WTC11 (cell line): ENCODE results near the gene TANGO2. TPM values are rescaled to one million over a fixed set of nuclear protein-coding genes. Genes with fewer than 3 reads are reported as not detected.

Experiments
- ATAC-seq: fragments of 200-7000 bp; cut with Tn5 transposase; 2 replicates; pipeline ENCODE4 v1.10.0; 2021; ENCODE audit warnings: mild to moderate bottlenecking, moderate library complexity
- CTCF ChIA-PET: fragments of 300-600 bp; sonication (Branson Sonifier 250); formaldehyde crosslinking; loops from one replicate; lab custom pipeline; 2021; ENCODE audit warnings: antibody characterized with exemption; lab: Charles Lee
- POLR2A ChIA-PET: fragments of 350-600 bp; sonication (Branson Sonifier 250); formaldehyde crosslinking; loops from one replicate; lab custom pipeline; 2021; ENCODE audit warnings: antibody characterized with exemption; lab: Charles Lee
- DNase-seq: peaks from one replicate; pipeline ENCODE4 v3.0.0; 2021; ENCODE audit warnings: low spot score
- H3K27ac Mint-ChIP-seq: 2 replicates; pipeline ENCODE4 v1.8.0; 2021; ENCODE audit warnings: mixed read lengths
- H3K27me3 Mint-ChIP-seq: 2 replicates; pipeline ENCODE4 v1.8.0; 2021; ENCODE audit warnings: low read depth, mild to moderate bottlenecking, moderate library complexity, mixed read lengths
- H3K36me3 Mint-ChIP-seq: 2 replicates; pipeline ENCODE4 v1.8.0; 2021; ENCODE audit warnings: mixed read lengths
- H3K4me1 Mint-ChIP-seq: 2 replicates; pipeline ENCODE4 v1.8.0; 2022; ENCODE audit warnings: mixed read lengths
- H3K4me3 Mint-ChIP-seq: 2 replicates; pipeline ENCODE4 v1.8.0; 2021; ENCODE audit warnings: mild to moderate bottlenecking, moderate library complexity, mixed read lengths
- H3K9me3 Mint-ChIP-seq: 2 replicates; pipeline ENCODE4 v1.8.0; 2021; ENCODE audit warnings: mixed read lengths
- ESRRA ChIP-seq: sonication (generic); formaldehyde crosslinking; IDR thresholded peaks from 2 replicates; pipeline ENCODE4 v1.8.1; 2022; ENCODE audit warnings: mild to moderate bottlenecking, missing genetic modification reagents, borderline replicate concordance
- GTF2I ChIP-seq: fragments of 250-450 bp; sonication (Bioruptor Pico); conservative IDR thresholded peaks from 2 replicates; pipeline ENCODE4 v1.4.0; 2021; ENCODE audit warnings: mild to moderate bottlenecking
- JUN ChIP-seq: sonication (generic); formaldehyde crosslinking; IDR thresholded peaks from 2 replicates; pipeline ENCODE4 v1.8.0; 2023; ENCODE audit warnings: mild to moderate bottlenecking, missing genetic modification reagents
- MXD4 ChIP-seq: fragments of 250-450 bp; sonication (Bioruptor Pico); IDR thresholded peaks from 2 replicates; pipeline ENCODE4 v1.8.0; 2021; ENCODE audit warnings: mild to moderate bottlenecking, moderate library complexity, borderline replicate concordance
- NFATC4 ChIP-seq: fragments of 250-450 bp; sonication (Bioruptor Pico); IDR thresholded peaks from 2 replicates; pipeline ENCODE4 v1.9.0; 2021; ENCODE audit warnings: mild to moderate bottlenecking
- NR1H2 ChIP-seq: sonication (generic); formaldehyde crosslinking; IDR thresholded peaks from 2 replicates; pipeline ENCODE4 v1.9.0; 2021; ENCODE audit warnings: mild to moderate bottlenecking, moderate library complexity, missing genetic modification reagents
- OVOL2 ChIP-seq: fragments of 250-450 bp; sonication (Bioruptor Pico); IDR thresholded peaks from 2 replicates; pipeline ENCODE4 v1.9.0; 2021; ENCODE audit warnings: mild to moderate bottlenecking, borderline replicate concordance
- PRRX2 ChIP-seq: fragments of 250-450 bp; sonication (Bioruptor Pico); IDR thresholded peaks from 2 replicates; pipeline ENCODE4 v1.8.0; 2021; ENCODE audit warnings: mild to moderate bottlenecking
- SOX15 ChIP-seq: fragments of 250-450 bp; sonication (Bioruptor Pico); IDR thresholded peaks from 2 replicates; pipeline ENCODE4 v1.9.0; 2021; ENCODE audit warnings: mild to moderate bottlenecking
- ZNF121 ChIP-seq: sonication (generic); formaldehyde crosslinking; IDR thresholded peaks from 2 replicates; pipeline ENCODE4 v1.8.0; 2023; ENCODE audit warnings: missing genetic modification reagents
- ZNF317 ChIP-seq: sonication (generic); formaldehyde crosslinking; IDR thresholded peaks from 2 replicates; pipeline ENCODE4 v1.8.1; 2023; ENCODE audit warnings: low read depth, mild to moderate bottlenecking, moderate library complexity, missing genetic modification reagents, borderline replicate concordance
- ZNF396 ChIP-seq: fragments of 250-450 bp; sonication (Bioruptor Pico); IDR thresholded peaks from 2 replicates; pipeline ENCODE4 v1.8.0; 2021; ENCODE audit warnings: mild to moderate bottlenecking, moderate library complexity, borderline replicate concordance
- total RNA-seq: library from RNA; stranded (reverse); gene quantifications from 3 replicates; pipeline ENCODE4 v1.2.3, GENCODE V29; 2021
- TF ChIP-seq, protein P1 (sequence below): sonication (generic); formaldehyde crosslinking; IDR thresholded peaks from 2 replicates; pipeline ENCODE4 v1.8.0; 2022; ENCODE audit warnings: mild to moderate bottlenecking, missing genetic modification reagents
- TF ChIP-seq, protein P2 (sequence below): sonication (generic); formaldehyde crosslinking; IDR thresholded peaks from 2 replicates; pipeline ENCODE4 v1.8.1; 2023; ENCODE audit warnings: mild to moderate bottlenecking, moderate library complexity, missing genetic modification reagents
- TF ChIP-seq, protein P3 (sequence below): fragments of 250-450 bp; sonication (Bioruptor Pico); IDR thresholded peaks from 2 replicates; pipeline ENCODE4 v2.1.2; 2022; ENCODE audit warnings: mild to moderate bottlenecking, moderate library complexity
- TF ChIP-seq, protein P4 (sequence below): sonication (generic); formaldehyde crosslinking; IDR thresholded peaks from 2 replicates; pipeline ENCODE4 v1.8.0; 2022; ENCODE audit warnings: mild to moderate bottlenecking, missing genetic modification reagents
- TF ChIP-seq, protein P5 (sequence below): fragments of 250-450 bp; sonication (Bioruptor Pico); IDR thresholded peaks from 2 replicates; pipeline ENCODE4 v1.9.0; 2021; ENCODE audit warnings: mild to moderate bottlenecking
- TF ChIP-seq, protein P6 (sequence below): sonication (generic); formaldehyde crosslinking; IDR thresholded peaks from 2 replicates; pipeline ENCODE4 v1.8.1; 2023; ENCODE audit warnings: mild to moderate bottlenecking, missing genetic modification reagents
- TF ChIP-seq, protein P7 (sequence below): sonication (generic); formaldehyde crosslinking; IDR thresholded peaks from 2 replicates; pipeline ENCODE4 v1.8.0; 2023; ENCODE audit warnings: mild to moderate bottlenecking, missing genetic modification reagents

TANGO2 gene
- total RNA-seq, 1 experiment from 2014 or later: 14.8 TPM

DNA sequence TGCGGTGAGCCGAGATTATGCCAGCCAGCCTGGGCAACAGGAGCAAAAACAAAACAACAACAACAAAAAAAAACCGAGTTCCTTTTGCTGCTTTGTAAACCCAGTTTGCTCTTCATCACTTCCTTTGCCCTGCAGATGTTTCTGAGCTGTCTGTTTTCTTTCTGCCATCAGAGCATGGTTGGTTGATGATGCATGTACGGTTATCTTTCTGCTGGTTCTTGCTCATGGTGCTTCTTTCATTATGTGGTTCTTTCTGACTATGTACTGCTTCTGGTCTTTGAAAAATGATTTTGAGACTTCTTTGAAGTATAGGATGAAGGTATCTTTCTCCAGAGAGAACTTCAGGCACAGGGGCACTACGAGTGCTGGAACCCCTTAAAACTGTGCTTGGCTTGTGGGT is 13.2 kb downstream of the TANGO2 start:
- CTCF ChIA-PET: interaction anchor here (1.6 kb wide), 1 partner anchor 21 kb away, joined by 4 read pairs; no protein-coding TSS in a partner anchor
- POLR2A ChIA-PET: no interaction called here
- TF ChIP-seq OVOL2 (CRISPR knock-in tag): no peak
- TF ChIP-seq, all 79 proteins: peak for 0
- Mint-ChIP-seq H3K27me3 (no peaks in the 10 kb centered on the region), H3K36me3 (no peaks in the 10 kb centered on the region), H3K9me3 (no peaks in the 10 kb centered on the region), H3K27ac (no peak overlapping the region; the same call in 1 of the 2 replicates), H3K4me3 (no peak overlapping the region), H3K4me1 (0 out of 2 replicates have a peak, but pooled peaks cover 4% of the 10 kb centered on the region)
- ATAC-seq (no peak), DNase-seq (no peak)

DNA sequence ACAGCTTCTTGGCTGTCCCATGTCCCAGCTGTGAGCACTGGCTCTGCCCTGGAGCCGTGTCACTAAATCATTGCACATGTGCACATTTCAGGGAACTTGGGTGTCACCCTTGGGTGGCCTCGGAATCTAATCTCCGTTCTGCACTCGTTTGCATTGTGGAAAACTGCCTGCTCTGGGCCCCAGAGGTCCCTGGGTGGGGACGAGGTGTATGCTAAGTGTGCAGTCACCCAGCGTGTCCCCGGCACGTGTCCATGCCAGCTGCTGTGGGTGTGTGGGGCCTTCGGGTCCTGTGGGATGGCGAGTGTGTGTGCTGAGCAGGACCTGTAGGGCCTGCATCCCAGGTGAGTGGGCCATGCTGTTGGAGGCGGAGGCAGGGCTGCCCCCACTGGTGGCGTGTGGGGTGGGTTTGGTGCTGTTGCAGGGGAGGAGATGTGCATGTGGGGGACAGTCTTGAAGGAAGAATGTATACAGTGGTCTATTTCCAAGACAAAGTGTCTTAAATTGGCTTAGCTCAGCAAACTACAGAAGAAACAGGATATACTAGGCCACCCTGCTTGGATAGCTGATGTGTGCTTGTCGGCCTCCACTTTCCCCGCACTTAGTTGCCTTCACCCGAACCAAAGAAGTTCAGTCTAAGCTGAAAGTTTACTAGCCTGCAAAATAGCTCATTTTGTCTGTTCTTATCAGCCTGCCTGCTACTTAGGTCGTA is 14.6 kb downstream of the TANGO2 start:
- no peak for ATAC-seq
- POLR2A ChIA-PET: no interaction called here
- DNase-seq: no peak
- H3K4me3 Mint-ChIP-seq: no peak overlapping the region
- TF ChIP-seq, protein P1, sequence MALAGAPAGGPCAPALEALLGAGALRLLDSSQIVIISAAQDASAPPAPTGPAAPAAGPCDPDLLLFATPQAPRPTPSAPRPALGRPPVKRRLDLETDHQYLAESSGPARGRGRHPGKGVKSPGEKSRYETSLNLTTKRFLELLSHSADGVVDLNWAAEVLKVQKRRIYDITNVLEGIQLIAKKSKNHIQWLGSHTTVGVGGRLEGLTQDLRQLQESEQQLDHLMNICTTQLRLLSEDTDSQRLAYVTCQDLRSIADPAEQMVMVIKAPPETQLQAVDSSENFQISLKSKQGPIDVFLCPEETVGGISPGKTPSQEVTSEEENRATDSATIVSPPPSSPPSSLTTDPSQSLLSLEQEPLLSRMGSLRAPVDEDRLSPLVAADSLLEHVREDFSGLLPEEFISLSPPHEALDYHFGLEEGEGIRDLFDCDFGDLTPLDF (CRISPR knock-in tag): no peak
- no peak for TF ChIP-seq NR1H2 (CRISPR knock-in tag)
- 0 out of 2 replicates have a peak, but pooled peaks cover 4% of the 10 kb centered on the region for H3K4me1 Mint-ChIP-seq
- no peaks in the 10 kb centered on the region for H3K36me3 Mint-ChIP-seq
- no peak overlapping the region for H3K27ac Mint-ChIP-seq
- CTCF ChIA-PET: interaction anchor here (0.6 to 0.7 kb wide), 3 partner anchors 22 to 73 kb away, joined by 3 to 5 read pairs (median 3); no protein-coding TSS in a partner anchor
- H3K9me3 Mint-ChIP-seq: no peaks in the 10 kb centered on the region
- no peaks in the 10 kb centered on the region for H3K27me3 Mint-ChIP-seq

DNA sequence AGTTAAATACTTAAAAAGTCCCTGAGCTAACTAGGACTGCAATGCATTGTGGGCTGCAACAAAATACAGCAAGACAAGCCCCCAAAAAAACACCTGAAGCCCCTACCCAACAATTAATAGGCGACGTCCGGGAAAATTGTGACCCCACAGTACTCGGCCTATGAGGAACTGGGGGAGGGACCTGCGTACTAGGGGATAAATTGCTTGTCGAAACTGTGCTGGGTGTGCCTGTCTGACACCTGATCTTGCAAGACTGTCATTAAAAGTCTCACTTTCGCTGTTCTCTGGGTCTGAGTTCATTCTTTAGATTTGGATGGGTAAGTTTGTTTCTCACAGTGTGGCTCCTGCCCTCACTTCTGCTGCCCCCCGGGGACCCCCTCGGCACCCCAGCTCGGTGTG is 15.2 kb downstream of the TANGO2 start:
- POLR2A ChIA-PET: no interaction called here
- CTCF ChIA-PET: interaction anchor here (0.6 to 0.7 kb wide), 3 partner anchors 21 to 74 kb away, joined by 3 to 5 read pairs (median 3); no protein-coding TSS in a partner anchor
- H3K9me3 Mint-ChIP-seq: no peaks in the 10 kb centered on the region
- no peaks in the 10 kb centered on the region for H3K36me3 Mint-ChIP-seq
- H3K27me3 Mint-ChIP-seq: no peaks in the 10 kb centered on the region
- H3K4me3 Mint-ChIP-seq: no peak overlapping the region
- no peak for DNase-seq
- ATAC-seq: no peak
- H3K4me1 Mint-ChIP-seq: 0 out of 2 replicates have a peak, but pooled peaks cover 4% of the 10 kb centered on the region
- H3K27ac Mint-ChIP-seq: peak overlapping the region; percentile 49; the same call in 1 of the 2 replicates
- no peak for TF ChIP-seq MXD4 (CRISPR knock-in tag)
- no peak for TF ChIP-seq NR1H2 (CRISPR knock-in tag)
- TF ChIP-seq, protein P2, sequence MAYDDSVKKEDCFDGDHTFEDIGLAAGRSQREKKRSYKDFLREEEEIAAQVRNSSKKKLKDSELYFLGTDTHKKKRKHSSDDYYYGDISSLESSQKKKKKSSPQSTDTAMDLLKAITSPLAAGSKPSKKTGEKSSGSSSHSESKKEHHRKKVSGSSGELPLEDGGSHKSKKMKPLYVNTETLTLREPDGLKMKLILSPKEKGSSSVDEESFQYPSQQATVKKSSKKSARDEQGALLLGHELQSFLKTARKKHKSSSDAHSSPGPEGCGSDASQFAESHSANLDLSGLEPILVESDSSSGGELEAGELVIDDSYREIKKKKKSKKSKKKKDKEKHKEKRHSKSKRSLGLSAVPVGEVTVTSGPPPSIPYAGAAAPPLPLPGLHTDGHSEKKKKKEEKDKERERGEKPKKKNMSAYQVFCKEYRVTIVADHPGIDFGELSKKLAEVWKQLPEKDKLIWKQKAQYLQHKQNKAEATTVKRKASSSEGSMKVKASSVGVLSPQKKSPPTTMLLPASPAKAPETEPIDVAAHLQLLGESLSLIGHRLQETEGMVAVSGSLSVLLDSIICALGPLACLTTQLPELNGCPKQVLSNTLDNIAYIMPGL (CRISPR knock-in tag): no peak
- TF ChIP-seq JUN (CRISPR knock-in tag): no peak
- TF ChIP-seq NFATC4 (CRISPR knock-in tag): no peak
- TF ChIP-seq ESRRA (CRISPR knock-in tag): no peak
- TF ChIP-seq, protein P3, sequence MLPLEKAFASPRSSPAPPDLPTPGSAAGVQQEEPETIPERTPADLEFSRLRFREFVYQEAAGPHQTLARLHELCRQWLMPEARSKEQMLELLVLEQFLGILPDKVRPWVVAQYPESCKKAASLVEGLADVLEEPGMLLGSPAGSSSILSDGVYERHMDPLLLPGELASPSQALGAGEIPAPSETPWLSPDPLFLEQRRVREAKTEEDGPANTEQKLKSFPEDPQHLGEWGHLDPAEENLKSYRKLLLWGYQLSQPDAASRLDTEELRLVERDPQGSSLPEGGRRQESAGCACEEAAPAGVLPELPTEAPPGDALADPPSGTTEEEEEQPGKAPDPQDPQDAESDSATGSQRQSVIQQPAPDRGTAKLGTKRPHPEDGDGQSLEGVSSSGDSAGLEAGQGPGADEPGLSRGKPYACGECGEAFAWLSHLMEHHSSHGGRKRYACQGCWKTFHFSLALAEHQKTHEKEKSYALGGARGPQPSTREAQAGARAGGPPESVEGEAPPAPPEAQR (CRISPR knock-in tag): no peak
- TF ChIP-seq, protein P4, sequence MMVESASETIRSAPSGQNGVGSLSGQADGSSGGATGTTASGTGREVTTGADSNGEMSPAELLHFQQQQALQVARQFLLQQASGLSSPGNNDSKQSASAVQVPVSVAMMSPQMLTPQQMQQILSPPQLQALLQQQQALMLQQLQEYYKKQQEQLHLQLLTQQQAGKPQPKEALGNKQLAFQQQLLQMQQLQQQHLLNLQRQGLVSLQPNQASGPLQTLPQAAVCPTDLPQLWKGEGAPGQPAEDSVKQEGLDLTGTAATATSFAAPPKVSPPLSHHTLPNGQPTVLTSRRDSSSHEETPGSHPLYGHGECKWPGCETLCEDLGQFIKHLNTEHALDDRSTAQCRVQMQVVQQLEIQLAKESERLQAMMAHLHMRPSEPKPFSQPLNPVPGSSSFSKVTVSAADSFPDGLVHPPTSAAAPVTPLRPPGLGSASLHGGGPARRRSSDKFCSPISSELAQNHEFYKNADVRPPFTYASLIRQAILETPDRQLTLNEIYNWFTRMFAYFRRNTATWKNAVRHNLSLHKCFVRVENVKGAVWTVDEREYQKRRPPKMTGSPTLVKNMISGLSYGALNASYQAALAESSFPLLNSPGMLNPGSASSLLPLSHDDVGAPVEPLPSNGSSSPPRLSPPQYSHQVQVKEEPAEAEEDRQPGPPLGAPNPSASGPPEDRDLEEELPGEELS (CRISPR knock-in tag): no peak
- TF ChIP-seq ZNF121: no peak
- TF ChIP-seq, protein P5, sequence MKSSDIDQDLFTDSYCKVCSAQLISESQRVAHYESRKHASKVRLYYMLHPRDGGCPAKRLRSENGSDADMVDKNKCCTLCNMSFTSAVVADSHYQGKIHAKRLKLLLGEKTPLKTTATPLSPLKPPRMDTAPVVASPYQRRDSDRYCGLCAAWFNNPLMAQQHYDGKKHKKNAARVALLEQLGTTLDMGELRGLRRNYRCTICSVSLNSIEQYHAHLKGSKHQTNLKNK: no peak
- TF ChIP-seq PRRX2 (CRISPR knock-in tag): no peak
- TF ChIP-seq ZNF396 (CRISPR knock-in tag): no peak
- no peak for TF ChIP-seq GTF2I (CRISPR knock-in tag)
- TF ChIP-seq, protein P6, sequence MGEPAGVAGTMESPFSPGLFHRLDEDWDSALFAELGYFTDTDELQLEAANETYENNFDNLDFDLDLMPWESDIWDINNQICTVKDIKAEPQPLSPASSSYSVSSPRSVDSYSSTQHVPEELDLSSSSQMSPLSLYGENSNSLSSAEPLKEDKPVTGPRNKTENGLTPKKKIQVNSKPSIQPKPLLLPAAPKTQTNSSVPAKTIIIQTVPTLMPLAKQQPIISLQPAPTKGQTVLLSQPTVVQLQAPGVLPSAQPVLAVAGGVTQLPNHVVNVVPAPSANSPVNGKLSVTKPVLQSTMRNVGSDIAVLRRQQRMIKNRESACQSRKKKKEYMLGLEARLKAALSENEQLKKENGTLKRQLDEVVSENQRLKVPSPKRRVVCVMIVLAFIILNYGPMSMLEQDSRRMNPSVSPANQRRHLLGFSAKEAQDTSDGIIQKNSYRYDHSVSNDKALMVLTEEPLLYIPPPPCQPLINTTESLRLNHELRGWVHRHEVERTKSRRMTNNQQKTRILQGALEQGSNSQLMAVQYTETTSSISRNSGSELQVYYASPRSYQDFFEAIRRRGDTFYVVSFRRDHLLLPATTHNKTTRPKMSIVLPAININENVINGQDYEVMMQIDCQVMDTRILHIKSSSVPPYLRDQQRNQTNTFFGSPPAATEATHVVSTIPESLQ (CRISPR knock-in tag): no peak
- TF ChIP-seq ZNF317: no peak
- TF ChIP-seq SOX15 (CRISPR knock-in tag): no peak
- TF ChIP-seq, protein P7, sequence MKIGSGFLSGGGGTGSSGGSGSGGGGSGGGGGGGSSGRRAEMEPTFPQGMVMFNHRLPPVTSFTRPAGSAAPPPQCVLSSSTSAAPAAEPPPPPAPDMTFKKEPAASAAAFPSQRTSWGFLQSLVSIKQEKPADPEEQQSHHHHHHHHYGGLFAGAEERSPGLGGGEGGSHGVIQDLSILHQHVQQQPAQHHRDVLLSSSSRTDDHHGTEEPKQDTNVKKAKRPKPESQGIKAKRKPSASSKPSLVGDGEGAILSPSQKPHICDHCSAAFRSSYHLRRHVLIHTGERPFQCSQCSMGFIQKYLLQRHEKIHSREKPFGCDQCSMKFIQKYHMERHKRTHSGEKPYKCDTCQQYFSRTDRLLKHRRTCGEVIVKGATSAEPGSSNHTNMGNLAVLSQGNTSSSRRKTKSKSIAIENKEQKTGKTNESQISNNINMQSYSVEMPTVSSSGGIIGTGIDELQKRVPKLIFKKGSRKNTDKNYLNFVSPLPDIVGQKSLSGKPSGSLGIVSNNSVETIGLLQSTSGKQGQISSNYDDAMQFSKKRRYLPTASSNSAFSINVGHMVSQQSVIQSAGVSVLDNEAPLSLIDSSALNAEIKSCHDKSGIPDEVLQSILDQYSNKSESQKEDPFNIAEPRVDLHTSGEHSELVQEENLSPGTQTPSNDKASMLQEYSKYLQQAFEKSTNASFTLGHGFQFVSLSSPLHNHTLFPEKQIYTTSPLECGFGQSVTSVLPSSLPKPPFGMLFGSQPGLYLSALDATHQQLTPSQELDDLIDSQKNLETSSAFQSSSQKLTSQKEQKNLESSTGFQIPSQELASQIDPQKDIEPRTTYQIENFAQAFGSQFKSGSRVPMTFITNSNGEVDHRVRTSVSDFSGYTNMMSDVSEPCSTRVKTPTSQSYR (CRISPR knock-in tag): no peak
